Activated gamma-delta T cell (primary cell): ENCODE measurements around the gene TP53I13.

Source experiments
- DNase-seq: peaks from one replicate; lab custom pipeline; 2025; lab: John Stamatoyannopoulos, UW

Gene TP53I13

GRCh38 chr17:29581583-29582253 lies 13.2 kb downstream of the TP53I13 start:
- no peak for DNase-seq

- DNase-seq, result no peak
Observed at GRCh38 chr17:29582254-29582765, 13.8 kb downstream of the TP53I13 start.

- no peak for DNase-seq
Observed at GRCh38 chr17:29582772-29583171, 14.3 kb downstream of the TP53I13 start.

DNA sequence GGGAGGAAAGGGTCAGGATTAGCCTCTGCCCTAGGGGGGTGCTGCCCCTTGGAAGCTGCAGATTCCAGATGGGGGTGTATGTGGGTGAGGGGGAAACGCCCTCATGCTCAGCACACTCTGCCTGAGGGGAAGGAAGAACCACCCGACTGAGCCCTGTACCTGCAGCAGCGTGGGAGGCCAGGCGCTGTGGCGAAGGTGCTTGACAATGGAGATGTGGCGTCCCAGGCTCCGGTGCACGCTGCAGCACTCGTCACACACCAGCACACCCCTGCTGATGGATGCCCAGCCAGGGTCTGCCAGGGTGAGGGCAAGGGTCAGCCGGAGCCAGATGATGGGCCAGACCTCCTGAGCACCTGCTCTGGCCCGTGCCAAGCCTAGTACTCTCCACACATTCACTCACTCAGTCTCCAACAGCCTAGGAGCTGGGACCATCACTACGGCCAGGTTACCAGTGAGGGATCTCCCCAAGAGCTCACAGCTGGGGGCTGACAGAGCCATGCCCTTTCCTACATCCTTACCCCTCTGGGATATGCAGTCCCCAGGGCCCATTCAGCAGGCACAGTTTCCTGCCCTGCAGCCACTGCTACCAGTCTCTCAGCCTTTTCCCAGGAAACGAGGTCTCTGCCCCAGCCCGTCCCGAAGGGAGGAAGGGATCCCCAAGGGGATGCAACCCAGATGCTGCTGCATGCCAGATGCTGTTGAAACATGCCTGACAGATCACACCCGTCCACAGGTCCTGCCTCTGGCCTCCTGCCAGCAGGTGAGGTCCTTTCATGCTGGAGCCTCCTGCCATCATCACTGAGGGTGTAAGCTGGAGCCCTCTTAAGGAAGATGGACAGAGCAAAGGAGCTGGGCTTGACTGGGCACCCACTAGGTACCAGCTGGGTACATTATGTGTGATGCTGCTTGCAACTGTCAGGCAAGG lies 15.1 kb downstream of the TP53I13 start:
- no peak for DNase-seq

GRCh38 chr17:29584452-29585079 lies 16.1 kb downstream of the TP53I13 start:
- no peak for DNase-seq

GRCh38 chr17:29585080-29585751 lies 16.7 kb downstream of the TP53I13 start:
- no peak for DNase-seq

- DNase-seq, result no peak
Observed at GRCh38 chr17:29586676-29587469, 18.4 kb downstream of the TP53I13 start.

DNA sequence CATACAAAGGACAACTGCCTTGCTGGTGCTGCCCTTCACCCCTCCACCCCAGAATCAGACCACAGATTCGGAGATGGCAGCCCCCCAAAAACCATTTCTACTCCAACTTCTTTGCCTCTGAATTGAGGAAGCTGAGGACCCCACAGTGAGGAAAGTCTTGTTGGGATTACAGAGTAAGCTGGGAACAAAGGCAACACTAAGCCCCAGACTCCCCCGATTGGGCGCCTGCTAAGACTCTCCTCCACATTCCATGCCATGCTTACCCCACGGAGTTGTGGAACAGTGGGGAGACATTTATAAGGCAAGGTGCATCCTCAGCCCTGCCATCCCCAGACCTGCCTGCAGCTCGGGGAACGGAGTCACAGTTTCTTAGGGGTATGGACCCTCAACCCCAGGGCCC lies 19.1 kb downstream of the TP53I13 start:
- no peak for DNase-seq

GRCh38 chr17:29588017-29588561 lies 19.6 kb downstream of the TP53I13 start:
- DNase-seq, result no peak

GRCh38 chr17:29588562-29589411 lies 20.3 kb downstream of the TP53I13 start:
- DNase-seq, result peak; percentile 58

DNA sequence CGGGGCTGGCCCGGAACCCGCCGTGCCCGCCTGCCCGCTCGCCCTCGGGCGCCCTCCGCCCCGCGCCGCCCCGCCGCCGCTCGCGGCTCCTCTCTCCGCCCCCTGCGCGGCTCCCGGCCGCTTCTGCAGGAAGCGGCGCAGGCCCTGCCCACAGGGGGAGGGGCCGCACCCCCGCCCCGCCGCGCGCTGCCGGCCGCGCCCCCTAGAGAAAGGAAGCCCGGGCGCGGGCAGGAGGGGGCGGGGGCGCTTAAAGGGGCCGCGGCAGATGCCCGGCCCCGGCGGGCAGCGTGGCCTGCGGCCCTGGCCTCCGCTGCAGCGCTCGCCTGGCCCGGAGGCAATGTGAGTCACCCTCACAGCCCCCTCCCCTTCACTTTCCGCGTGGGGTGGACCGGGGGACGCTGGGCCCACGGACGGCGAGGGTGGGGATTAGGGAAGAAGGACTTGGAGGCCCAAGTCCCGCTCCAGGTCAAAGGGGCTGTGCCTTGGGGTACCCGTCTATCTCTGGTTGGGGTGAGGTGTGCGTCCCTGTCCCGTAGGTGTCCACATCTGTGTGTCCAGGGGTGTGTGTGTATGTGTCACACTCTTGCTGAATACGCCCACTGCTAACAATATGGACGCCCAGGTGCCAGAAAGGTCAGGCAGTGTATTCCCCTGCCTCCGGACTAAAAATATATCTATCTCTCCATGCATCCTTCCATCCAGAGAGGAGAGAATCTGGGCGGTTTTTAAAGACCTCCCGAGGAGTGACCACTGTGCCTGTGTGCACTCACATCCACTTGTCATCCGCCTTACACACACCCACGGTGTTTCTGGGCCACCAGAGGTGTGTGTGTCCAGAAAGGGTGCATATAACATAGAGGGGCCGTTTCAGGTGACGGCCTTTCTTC lies 21.3 kb downstream of the TP53I13 start, which contains the start of gene GIT1:
Gene GIT1, minus strand, starts transcription at position 125 of the 887 bp plus-strand sequence. CDS start 270 bp downstream, outside the sequence.
- peak; percentile 78 for DNase-seq

DNA sequence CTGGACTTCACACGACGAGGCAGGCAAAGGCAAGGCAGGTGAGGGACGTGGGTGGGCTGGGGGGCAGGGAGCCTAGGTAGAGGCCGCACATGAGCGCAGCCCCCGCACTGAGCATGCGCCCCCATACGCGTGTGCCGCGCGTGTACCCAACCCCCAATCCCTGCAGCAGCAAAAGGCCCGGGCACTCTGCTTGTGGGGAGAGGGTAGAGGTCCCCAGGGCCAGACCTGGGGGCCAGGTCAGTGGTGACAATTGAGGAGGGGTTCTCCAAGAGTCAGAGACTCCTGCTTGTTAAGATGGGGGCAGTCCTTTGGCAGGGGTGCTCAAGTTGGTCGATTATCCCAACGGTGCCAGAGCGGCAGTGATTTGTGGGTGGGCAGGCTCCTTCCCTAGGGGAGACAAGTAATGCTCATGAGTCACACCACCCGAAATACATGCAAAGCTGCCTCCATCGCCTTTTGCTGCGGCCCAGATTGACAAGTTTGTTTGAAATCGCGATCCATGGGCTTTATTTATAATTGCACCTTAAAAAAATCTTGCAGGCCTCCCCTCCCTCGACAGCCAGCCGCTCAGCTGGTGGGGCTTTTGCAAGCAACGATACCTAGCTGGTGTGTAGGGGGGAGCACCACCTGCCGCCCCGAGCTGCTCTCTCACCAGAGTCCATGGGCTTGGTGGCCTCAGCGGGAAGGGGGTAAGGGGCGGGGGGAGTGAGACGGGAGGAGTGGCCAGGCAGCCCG lies 22.1 kb downstream of the TP53I13 start:
- no peak for DNase-seq

- no peak for DNase-seq
Observed at GRCh38 chr17:29591146-29591736, 22.7 kb downstream of the TP53I13 start.

DNA sequence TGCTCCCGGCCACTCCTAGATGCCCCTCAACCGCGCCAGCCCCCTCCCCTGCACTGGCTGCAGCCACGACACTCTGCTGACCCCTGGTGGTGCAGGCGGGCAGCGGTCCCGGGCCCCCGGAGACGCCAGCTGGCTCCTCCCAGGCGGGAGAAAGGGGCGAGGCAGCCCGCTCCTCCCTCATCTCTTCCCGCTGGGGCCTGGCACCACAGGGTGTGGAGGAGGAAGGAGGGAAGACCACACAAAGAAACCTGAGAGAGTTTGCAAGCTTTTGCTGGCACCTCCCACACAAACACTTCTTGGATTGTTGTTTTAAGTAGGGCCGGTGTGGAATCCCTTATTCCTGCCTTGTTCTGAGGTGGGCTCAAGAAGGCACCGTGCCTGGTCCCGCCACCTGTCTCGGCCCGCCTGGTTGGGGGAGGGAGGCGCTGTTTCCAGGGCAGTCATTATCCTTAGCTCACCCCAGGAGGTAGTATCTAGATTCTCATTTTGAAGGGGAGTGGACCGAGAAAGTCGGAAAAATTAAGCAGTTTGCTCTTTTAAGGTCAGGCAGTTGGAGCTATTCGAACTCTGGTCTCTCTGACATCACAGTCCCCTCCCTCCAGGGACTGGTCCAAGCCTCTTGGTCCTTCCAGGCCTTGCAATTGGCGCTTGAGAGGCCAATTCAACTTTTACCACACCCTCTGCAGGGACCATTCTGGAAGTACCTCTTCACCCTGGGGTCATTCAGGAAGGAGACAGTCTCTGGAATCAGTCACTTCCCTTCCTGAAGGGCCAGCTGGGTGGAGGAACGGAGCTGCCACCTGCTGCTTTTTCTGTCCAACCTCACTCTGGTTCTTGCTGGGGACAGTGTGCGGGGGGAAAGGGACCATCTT lies 23.5 kb downstream of the TP53I13 start:
- peak; percentile 52 for DNase-seq

DNA sequence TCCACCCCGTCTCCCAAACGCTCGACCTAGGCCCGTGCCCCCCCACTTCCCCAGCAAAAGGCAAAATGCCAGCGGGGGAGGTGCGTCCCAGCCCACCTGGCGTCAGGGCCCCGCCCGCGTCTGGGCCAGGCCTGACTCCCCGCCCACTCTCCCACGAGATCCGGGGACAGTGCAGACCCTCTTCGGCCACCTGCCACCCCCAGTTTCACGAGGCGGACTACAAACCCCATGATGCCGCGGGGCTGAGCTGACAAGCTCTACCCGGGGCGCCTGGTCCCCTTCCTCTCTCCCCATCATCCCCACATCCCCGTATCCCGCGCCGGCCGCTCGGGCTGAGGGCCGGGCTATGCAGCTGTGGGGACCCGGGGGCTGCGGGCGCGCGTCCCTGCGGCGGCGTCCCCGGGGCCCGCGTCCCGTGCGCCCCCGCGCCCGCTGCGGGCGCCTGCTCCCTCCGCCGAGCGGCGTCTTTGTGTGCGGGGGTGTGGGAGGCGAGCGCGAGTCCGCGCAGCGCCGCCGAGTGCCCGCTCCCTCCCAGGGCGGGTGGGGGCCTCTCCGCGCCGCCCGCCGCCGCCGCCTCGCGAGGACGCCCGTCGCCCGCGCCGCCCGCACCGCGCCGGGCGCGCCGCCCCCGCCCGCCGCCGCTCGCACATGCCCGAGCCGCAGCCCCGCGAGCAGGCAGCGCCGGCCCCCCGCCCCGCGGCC lies 24.5 kb downstream of the TP53I13 start, which contains the start of gene ANKRD13B:
Gene ANKRD13B, plus strand, starts transcription at position 283 of the 702 bp plus-strand sequence. CDS start 490 bp downstream, outside the sequence.
- no peak for DNase-seq
